Measurements from ENCODE around the gene CNTNAP5. TPM values are rescaled to one million over a fixed set of nuclear protein-coding genes. Genes with fewer than 3 reads are reported as not detected.
"Not testable (repeated sequence)": the region's sequence is repeated elsewhere in the genome, so short reads cannot be mapped to it uniquely, and the experiment has no call there.

Gene CNTNAP5
- total RNA-seq, 2 donors from 2014 or later, result 0.11 TPM; not detected in 1

- TF ChIP-seq POLR2AphosphoS5 (IDR thresholded peaks at IDR 0.05), result no peak
- no peak for TF ChIP-seq POLR2A (IDR thresholded peaks at IDR 0.05)
- TF ChIP-seq CTCF (IDR thresholded peaks at IDR 0.05), result no peak
Measured at GRCh38 chr2:124369181-124369580, 344.1 kb downstream of the CNTNAP5 start.

GRCh38 chr2:124380221-124380749, 355.2 kb downstream of the CNTNAP5 start:
- WGBS, result 42% methylated on average over 3 of the region's 3 CpGs

More at GRCh38 chr2:124369181-124369580, 344.1 kb downstream of the CNTNAP5 start:
- Histone ChIP-seq H3K4me3 (no peak overlapping the region), H3K9me3 (no peaks in the 10 kb centered on the region), H3K4me1 (replicated peaks) (no peaks in the 10 kb centered on the region), H3K36me3 (no peaks in the 10 kb centered on the region), H3K27me3 (replicated peaks; ENCODE audit: insufficient read depth) (no peaks in the 10 kb centered on the region), H3K27ac (no peak overlapping the region)
- intact Hi-C loops (cut with DNase I), result no loop called here
- 80% methylated on average over 4 of the region's 4 CpGs for WGBS
- no peak for DNase-seq (ENCODE audit: low spot score)

GRCh38 chr2:124382067-124382618, 357.1 kb downstream of the CNTNAP5 start:
- intact Hi-C loops (cut with DNase I), result no loop called here
- no peaks in the 10 kb centered on the region for H3K9me3 ChIP-seq
- no peak overlapping the region for H3K27ac ChIP-seq
- TF ChIP-seq POLR2AphosphoS5 (IDR thresholded peaks at IDR 0.05) (no peak), POLR2A (IDR thresholded peaks at IDR 0.05) (no peak), CTCF (IDR thresholded peaks at IDR 0.05) (no peak)
- no peak for DNase-seq (ENCODE audit: low spot score)
- no peak overlapping the region for H3K4me3 ChIP-seq
- H3K27me3 ChIP-seq (replicated peaks; ENCODE audit: insufficient read depth), result no peaks in the 10 kb centered on the region
- whole genome bisulfite sequencing, result 100% methylated on average over 1 of the region's 1 CpG
- no peaks in the 10 kb centered on the region for H3K4me1 ChIP-seq (replicated peaks)
- H3K36me3 ChIP-seq, result no peaks in the 10 kb centered on the region

More at GRCh38 chr2:124380221-124380749, 355.2 kb downstream of the CNTNAP5 start:
- no peak overlapping the region for H3K4me3 ChIP-seq
- no peaks in the 10 kb centered on the region for H3K9me3 ChIP-seq
- no peaks in the 10 kb centered on the region for H3K4me1 ChIP-seq (replicated peaks)
- H3K36me3 ChIP-seq, result no peaks in the 10 kb centered on the region
- no peaks in the 10 kb centered on the region for H3K27me3 ChIP-seq (replicated peaks; ENCODE audit: insufficient read depth)
- TF ChIP-seq CTCF (IDR thresholded peaks at IDR 0.05) (no peak), POLR2A (IDR thresholded peaks at IDR 0.05) (no peak), POLR2AphosphoS5 (IDR thresholded peaks at IDR 0.05) (no peak)
- intact Hi-C loops (cut with DNase I), result no loop called here
- DNase-seq (ENCODE audit: low spot score), result no peak
- H3K27ac ChIP-seq, result no peak overlapping the region

GRCh38 chr2:124395961-124396360, 370.9 kb downstream of the CNTNAP5 start:
- no peak for TF ChIP-seq CTCF (IDR thresholded peaks at IDR 0.05)
- no peak for TF ChIP-seq POLR2A (IDR thresholded peaks at IDR 0.05)
- no peak for TF ChIP-seq POLR2AphosphoS5 (IDR thresholded peaks at IDR 0.05)
- H3K27me3 ChIP-seq (replicated peaks; ENCODE audit: insufficient read depth), result no peaks in the 10 kb centered on the region
- 43% methylated on average over 3 of the region's 3 CpGs for WGBS
- no peak for DNase-seq (ENCODE audit: low spot score)
- H3K9me3 ChIP-seq, result no peaks in the 10 kb centered on the region
- intact Hi-C loops (cut with DNase I), result no loop called here
- no peak overlapping the region for H3K27ac ChIP-seq
- no peaks in the 10 kb centered on the region for H3K4me1 ChIP-seq (replicated peaks)
- no peak overlapping the region for H3K4me3 ChIP-seq
- no peaks in the 10 kb centered on the region for H3K36me3 ChIP-seq

- Histone ChIP-seq H3K4me1 (replicated peaks) (no peaks in the 10 kb centered on the region), H3K4me3 (no peak overlapping the region), H3K9me3 (no peaks in the 10 kb centered on the region), H3K36me3 (no peaks in the 10 kb centered on the region), H3K27me3 (replicated peaks; ENCODE audit: insufficient read depth) (no peaks in the 10 kb centered on the region), H3K27ac (no peak overlapping the region)
- no peak for DNase-seq (ENCODE audit: low spot score)
- WGBS, result 71% methylated on average over 3 of the region's 3 CpGs
- TF ChIP-seq POLR2A (IDR thresholded peaks at IDR 0.05) (no peak), POLR2AphosphoS5 (IDR thresholded peaks at IDR 0.05) (no peak), CTCF (IDR thresholded peaks at IDR 0.05) (no peak)
- intact Hi-C loops (cut with DNase I), result no loop called here
Measured at GRCh38 chr2:124402274-124402673, 377.2 kb downstream of the CNTNAP5 start.

- H3K36me3 ChIP-seq; intact Hi-C loops (cut with DNase I); H3K27me3 ChIP-seq (replicated peaks; ENCODE audit: insufficient read depth); H3K9me3 ChIP-seq; H3K4me1 ChIP-seq (replicated peaks); DNase-seq (ENCODE audit: low spot score); H3K27ac ChIP-seq; H3K4me3 ChIP-seq: not testable (repeated sequence)
- WGBS, result 79% methylated on average over 28 of the region's 35 CpGs
Measured at GRCh38 chr2:124407836-124408534, 382.9 kb downstream of the CNTNAP5 start.
